Fibroblast of peridontal ligament (primary cell): ENCODE data around the gene STPG1.
A peak's percentile ranks its signal among the peaks of the same experiment; 100 is the strongest.
"Not testable (repeated sequence)": the region's sequence is repeated elsewhere in the genome, so short reads cannot be mapped to it uniquely, and the experiment has no call there.

Experiments used
- DNase-seq: peaks from one replicate; pipeline ENCODE4 v3.0.0-alpha.2; 2010; ENCODE audit errors: extremely low read depth

Gene STPG1

GRCh38 chr1:24413350-24414163 is at the start of gene STPG1:
Gene STPG1 (minus strand): TSS chr1:24413782. CDS start chr1:24401388, 12,394 bp downstream.
- peak; percentile 91 for DNase-seq

- DNase-seq = peak; percentile 52
Observed at GRCh38 chr1:24462128-24462527, 48.5 kb upstream of the STPG1 start.

- DNase-seq = no peak
Observed at GRCh38 chr1:24459551-24460266, 46.1 kb upstream of the STPG1 start.

- DNase-seq = no peak
Observed at GRCh38 chr1:24457866-24458265, 44.3 kb upstream of the STPG1 start.

GRCh38 chr1:24455272-24455671 is 41.7 kb upstream of the STPG1 start:
- no peak for DNase-seq

GRCh38 chr1:24454673-24455072 is 41.1 kb upstream of the STPG1 start:
- peak; percentile 9 for DNase-seq

- no peak for DNase-seq
Observed at GRCh38 chr1:24452922-24453485, 39.4 kb upstream of the STPG1 start.

- no peak for DNase-seq
Observed at GRCh38 chr1:24451746-24452145, 38.2 kb upstream of the STPG1 start.

GRCh38 chr1:24450857-24451397 is 37.3 kb upstream of the STPG1 start:
- no peak for DNase-seq

- DNase-seq = no peak
Observed at GRCh38 chr1:24450316-24450715, 36.7 kb upstream of the STPG1 start.

GRCh38 chr1:24446446-24446845 is 32.9 kb upstream of the STPG1 start:
- not testable (repeated sequence) for DNase-seq

GRCh38 chr1:24443241-24443656 is 29.7 kb upstream of the STPG1 start:
- DNase-seq = peak; percentile 47

- peak; percentile 61 for DNase-seq
Observed at GRCh38 chr1:24442764-24443163, 29.2 kb upstream of the STPG1 start.

- DNase-seq = no peak
Observed at GRCh38 chr1:24441996-24442668, 28.6 kb upstream of the STPG1 start.

- no peak for DNase-seq
Observed at GRCh38 chr1:24441480-24441879, 27.9 kb upstream of the STPG1 start.

GRCh38 chr1:24440436-24440835 is 26.9 kb upstream of the STPG1 start:
- no peak for DNase-seq

- peak; percentile 18 for DNase-seq
Observed at GRCh38 chr1:24438423-24438901, 24.9 kb upstream of the STPG1 start.

GRCh38 chr1:24437631-24438396 is 24.2 kb upstream of the STPG1 start:
- DNase-seq = peak; percentile 27

- no peak for DNase-seq
Observed at GRCh38 chr1:24435782-24436365, 22.3 kb upstream of the STPG1 start.

- DNase-seq = no peak
Observed at GRCh38 chr1:24427545-24427862, 13.9 kb upstream of the STPG1 start.
